ENCODE results near the gene HAL. TPM values are rescaled to one million over a fixed set of nuclear protein-coding genes. Genes with fewer than 3 reads are reported as not detected.

The HAL gene
- total and polyA plus RNA-seq, 2 of the 13 experiments (the other 11 are each of a cell fraction or from before 2014, with no cell fraction given) = 0.89 to 37.8 TPM

GRCh38 chr12:95974358-95974757, 21.8 kb downstream of the HAL start (continued):
- TF ChIP-seq ZFX (CRISPR knock-in tag; IDR thresholded peaks at IDR 0.05; ENCODE audit: low read depth) (no peak), ZNF747 (CRISPR knock-in tag; IDR thresholded peaks at IDR 0.05; ENCODE audit: borderline replicate concordance) (no peak), ARID2 (CRISPR knock-in tag; IDR thresholded peaks at IDR 0.05; ENCODE audit: borderline replicate concordance) (no peak), DPF2 (CRISPR knock-in tag; IDR thresholded peaks at IDR 0.05; ENCODE audit: borderline replicate concordance, low read depth) (peak; percentile 83; the same call in 1 of the 2 replicates), FOXJ3 (CRISPR knock-in tag; IDR thresholded peaks at IDR 0.05; ENCODE audit: borderline replicate concordance) (peak; percentile 97; the same call in 1 of the 2 replicates), CBFB (CRISPR knock-in tag; IDR thresholded peaks at IDR 0.05) (no peak), ZSCAN31 (CRISPR knock-in tag; IDR thresholded peaks at IDR 0.05; ENCODE audit: low read depth) (no peak), WIZ (CRISPR knock-in tag; IDR thresholded peaks at IDR 0.05) (no peak), MAF1 (CRISPR knock-in tag; IDR thresholded peaks at IDR 0.05; ENCODE audit: borderline replicate concordance) (no peak), PHF8 (CRISPR knock-in tag; IDR thresholded peaks at IDR 0.05) (0 out of 2 replicates have a peak, but pooled peaks have one; percentile 23), RXRB (CRISPR knock-in tag; IDR thresholded peaks at IDR 0.05; ENCODE audit: borderline replicate concordance) (peak; percentile 90)
- TF ChIP-seq, protein P1, sequence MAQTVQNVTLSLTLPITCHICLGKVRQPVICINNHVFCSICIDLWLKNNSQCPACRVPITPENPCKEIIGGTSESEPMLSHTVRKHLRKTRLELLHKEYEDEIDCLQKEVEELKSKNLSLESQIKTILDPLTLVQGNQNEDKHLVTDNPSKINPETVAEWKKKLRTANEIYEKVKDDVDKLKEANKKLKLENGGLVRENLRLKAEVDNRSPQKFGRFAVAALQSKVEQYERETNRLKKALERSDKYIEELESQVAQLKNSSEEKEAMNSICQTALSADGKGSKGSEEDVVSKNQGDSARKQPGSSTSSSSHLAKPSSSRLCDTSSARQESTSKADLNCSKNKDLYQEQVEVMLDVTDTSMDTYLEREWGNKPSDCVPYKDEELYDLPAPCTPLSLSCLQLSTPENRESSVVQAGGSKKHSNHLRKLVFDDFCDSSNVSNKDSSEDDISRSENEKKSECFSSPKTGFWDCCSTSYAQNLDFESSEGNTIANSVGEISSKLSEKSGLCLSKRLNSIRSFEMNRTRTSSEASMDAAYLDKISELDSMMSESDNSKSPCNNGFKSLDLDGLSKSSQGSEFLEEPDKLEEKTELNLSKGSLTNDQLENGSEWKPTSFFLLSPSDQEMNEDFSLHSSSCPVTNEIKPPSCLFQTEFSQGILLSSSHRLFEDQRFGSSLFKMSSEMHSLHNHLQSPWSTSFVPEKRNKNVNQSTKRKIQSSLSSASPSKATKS (CRISPR knock-in tag; IDR thresholded peaks at IDR 0.05) = no peak
- TF ChIP-seq, protein P2, sequence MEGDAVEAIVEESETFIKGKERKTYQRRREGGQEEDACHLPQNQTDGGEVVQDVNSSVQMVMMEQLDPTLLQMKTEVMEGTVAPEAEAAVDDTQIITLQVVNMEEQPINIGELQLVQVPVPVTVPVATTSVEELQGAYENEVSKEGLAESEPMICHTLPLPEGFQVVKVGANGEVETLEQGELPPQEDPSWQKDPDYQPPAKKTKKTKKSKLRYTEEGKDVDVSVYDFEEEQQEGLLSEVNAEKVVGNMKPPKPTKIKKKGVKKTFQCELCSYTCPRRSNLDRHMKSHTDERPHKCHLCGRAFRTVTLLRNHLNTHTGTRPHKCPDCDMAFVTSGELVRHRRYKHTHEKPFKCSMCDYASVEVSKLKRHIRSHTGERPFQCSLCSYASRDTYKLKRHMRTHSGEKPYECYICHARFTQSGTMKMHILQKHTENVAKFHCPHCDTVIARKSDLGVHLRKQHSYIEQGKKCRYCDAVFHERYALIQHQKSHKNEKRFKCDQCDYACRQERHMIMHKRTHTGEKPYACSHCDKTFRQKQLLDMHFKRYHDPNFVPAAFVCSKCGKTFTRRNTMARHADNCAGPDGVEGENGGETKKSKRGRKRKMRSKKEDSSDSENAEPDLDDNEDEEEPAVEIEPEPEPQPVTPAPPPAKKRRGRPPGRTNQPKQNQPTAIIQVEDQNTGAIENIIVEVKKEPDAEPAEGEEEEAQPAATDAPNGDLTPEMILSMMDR (CRISPR knock-in tag; IDR thresholded peaks at IDR 0.05) = no peak
- TF ChIP-seq, protein P3, sequence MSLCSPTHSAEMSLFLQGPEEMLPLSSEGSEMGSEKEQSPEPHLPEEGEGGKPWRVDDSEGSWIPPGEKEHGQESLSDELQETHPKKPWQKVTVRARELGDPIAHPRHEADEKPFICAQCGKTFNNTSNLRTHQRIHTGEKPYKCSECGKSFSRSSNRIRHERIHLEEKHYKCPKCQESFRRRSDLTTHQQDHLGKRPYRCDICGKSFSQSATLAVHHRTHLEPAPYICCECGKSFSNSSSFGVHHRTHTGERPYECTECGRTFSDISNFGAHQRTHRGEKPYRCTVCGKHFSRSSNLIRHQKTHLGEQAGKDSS (CRISPR knock-in tag; IDR thresholded peaks at IDR 0.05; ENCODE audit: borderline replicate concordance, low read depth) = no peak
- TF ChIP-seq, protein P4, sequence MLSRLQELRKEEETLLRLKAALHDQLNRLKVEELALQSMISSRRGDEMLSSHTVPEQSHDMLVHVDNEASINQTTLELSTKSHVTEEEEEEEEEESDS (CRISPR knock-in tag; IDR thresholded peaks at IDR 0.05; ENCODE audit: borderline replicate concordance) = no peak
